ENCODE measurements around the gene KCNS3.

KCNS3 gene

GRCh38 chr2:17851731-17852585, 26.5 kb upstream of the KCNS3 start:
- Histone ChIP-seq H3K27me3 (ENCODE audit: control insufficient read depth, insufficient read depth, low read length) (no peaks in the 10 kb centered on the region), H3K9ac (ENCODE audit: low read length) (no peak overlapping the region), H3K36me3 (ENCODE audit: control insufficient read depth, low read depth, low read length) (no peaks in the 10 kb centered on the region), H3K9me3 (ENCODE audit: control insufficient read depth, low read depth, low read length) (no peaks in the 10 kb centered on the region), H3K27ac (ENCODE audit: low read length) (no peak overlapping the region), H3K4me1 (ENCODE audit: control insufficient read depth, low read depth, low read length) (no peaks in the 10 kb centered on the region), H3K4me3 (ENCODE audit: low read length) (no peak overlapping the region)

GRCh38 chr2:17853799-17854198, 24.7 kb upstream of the KCNS3 start:
- H3K4me1 ChIP-seq (ENCODE audit: control insufficient read depth, low read depth, low read length) = no peaks in the 10 kb centered on the region
- H3K4me3 ChIP-seq (ENCODE audit: low read length) = no peak overlapping the region
- H3K27me3 ChIP-seq (ENCODE audit: control insufficient read depth, insufficient read depth, low read length) = no peaks in the 10 kb centered on the region
- H3K36me3 ChIP-seq (ENCODE audit: control insufficient read depth, low read depth, low read length) = no peaks in the 10 kb centered on the region
- H3K9me3 ChIP-seq (ENCODE audit: control insufficient read depth, low read depth, low read length) = no peaks in the 10 kb centered on the region
- H3K27ac ChIP-seq (ENCODE audit: low read length) = no peak overlapping the region
- H3K9ac ChIP-seq (ENCODE audit: low read length) = no peak overlapping the region

GRCh38 chr2:17857021-17857420, 21.4 kb upstream of the KCNS3 start:
- H3K9ac ChIP-seq (ENCODE audit: low read length) = no peak overlapping the region
- no peak overlapping the region for H3K4me3 ChIP-seq (ENCODE audit: low read length)
- H3K27ac ChIP-seq (ENCODE audit: low read length) = no peak overlapping the region
- H3K4me1 ChIP-seq (ENCODE audit: control insufficient read depth, low read depth, low read length) = no peaks in the 10 kb centered on the region
- H3K27me3 ChIP-seq (ENCODE audit: control insufficient read depth, insufficient read depth, low read length) = no peaks in the 10 kb centered on the region
- H3K9me3 ChIP-seq (ENCODE audit: control insufficient read depth, low read depth, low read length) = no peaks in the 10 kb centered on the region
- H3K36me3 ChIP-seq (ENCODE audit: control insufficient read depth, low read depth, low read length) = no peaks in the 10 kb centered on the region

- Histone ChIP-seq H3K36me3 (ENCODE audit: control insufficient read depth, low read depth, low read length) (no peaks in the 10 kb centered on the region), H3K9me3 (ENCODE audit: control insufficient read depth, low read depth, low read length) (no peaks in the 10 kb centered on the region), H3K9ac (ENCODE audit: low read length) (no peak overlapping the region), H3K4me3 (ENCODE audit: low read length) (no peak overlapping the region), H3K27me3 (ENCODE audit: control insufficient read depth, insufficient read depth, low read length) (no peaks in the 10 kb centered on the region), H3K27ac (ENCODE audit: low read length) (no peak overlapping the region), H3K4me1 (ENCODE audit: control insufficient read depth, low read depth, low read length) (no peaks in the 10 kb centered on the region)
These were observed 20.4 kb upstream of the KCNS3 start for GRCh38 chr2:17858064-17858463.

- H3K36me3 ChIP-seq (ENCODE audit: control insufficient read depth, low read depth, low read length) = no peaks in the 10 kb centered on the region
- no peak overlapping the region for H3K27ac ChIP-seq (ENCODE audit: low read length)
- H3K4me1 ChIP-seq (ENCODE audit: control insufficient read depth, low read depth, low read length) = no peaks in the 10 kb centered on the region
- no peaks in the 10 kb centered on the region for H3K9me3 ChIP-seq (ENCODE audit: control insufficient read depth, low read depth, low read length)
- no peaks in the 10 kb centered on the region for H3K27me3 ChIP-seq (ENCODE audit: control insufficient read depth, insufficient read depth, low read length)
- H3K9ac ChIP-seq (ENCODE audit: low read length) = no peak overlapping the region
- no peak overlapping the region for H3K4me3 ChIP-seq (ENCODE audit: low read length)
These were observed 14.9 kb upstream of the KCNS3 start for GRCh38 chr2:17863539-17863938.

GRCh38 chr2:17864676-17865075, 13.8 kb upstream of the KCNS3 start:
- no peaks in the 10 kb centered on the region for H3K4me1 ChIP-seq (ENCODE audit: control insufficient read depth, low read depth, low read length)
- H3K27me3 ChIP-seq (ENCODE audit: control insufficient read depth, insufficient read depth, low read length) = no peaks in the 10 kb centered on the region
- H3K4me3 ChIP-seq (ENCODE audit: low read length) = no peak overlapping the region
- no peaks in the 10 kb centered on the region for H3K9me3 ChIP-seq (ENCODE audit: control insufficient read depth, low read depth, low read length)
- no peak overlapping the region for H3K9ac ChIP-seq (ENCODE audit: low read length)
- no peaks in the 10 kb centered on the region for H3K36me3 ChIP-seq (ENCODE audit: control insufficient read depth, low read depth, low read length)
- H3K27ac ChIP-seq (ENCODE audit: low read length) = no peak overlapping the region

- Histone ChIP-seq H3K27me3 (ENCODE audit: control insufficient read depth, insufficient read depth, low read length) (no peaks in the 10 kb centered on the region), H3K9me3 (ENCODE audit: control insufficient read depth, low read depth, low read length) (no peaks in the 10 kb centered on the region), H3K4me3 (ENCODE audit: low read length) (no peak overlapping the region), H3K36me3 (ENCODE audit: control insufficient read depth, low read depth, low read length) (no peaks in the 10 kb centered on the region), H3K9ac (ENCODE audit: low read length) (no peak overlapping the region), H3K4me1 (ENCODE audit: control insufficient read depth, low read depth, low read length) (no peaks in the 10 kb centered on the region), H3K27ac (ENCODE audit: low read length) (no peak overlapping the region)
These were observed 11.3 kb upstream of the KCNS3 start for GRCh38 chr2:17867133-17867532.

GRCh38 chr2:17869128-17869527, 9.3 kb upstream of the KCNS3 start:
- H3K9ac ChIP-seq (ENCODE audit: low read length) = no peak overlapping the region
- no peak overlapping the region for H3K27ac ChIP-seq (ENCODE audit: low read length)
- H3K36me3 ChIP-seq (ENCODE audit: control insufficient read depth, low read depth, low read length) = no peaks in the 10 kb centered on the region

GRCh38 chr2:17871639-17872038, 6.8 kb upstream of the KCNS3 start:
- H3K9ac ChIP-seq (ENCODE audit: low read length) = no peak overlapping the region
- no peaks in the 10 kb centered on the region for H3K9me3 ChIP-seq (ENCODE audit: control insufficient read depth, low read depth, low read length)
- no peak overlapping the region for H3K4me3 ChIP-seq (ENCODE audit: low read length)
- no peaks in the 10 kb centered on the region for H3K4me1 ChIP-seq (ENCODE audit: control insufficient read depth, low read depth, low read length)
- no peaks in the 10 kb centered on the region for H3K36me3 ChIP-seq (ENCODE audit: control insufficient read depth, low read depth, low read length)
- H3K27ac ChIP-seq (ENCODE audit: low read length) = no peak overlapping the region
- H3K27me3 ChIP-seq (ENCODE audit: control insufficient read depth, insufficient read depth, low read length) = peaks cover 11% of the 10 kb centered on the region

More at GRCh38 chr2:17869128-17869527, 9.3 kb upstream of the KCNS3 start:
- Histone ChIP-seq H3K9me3 (ENCODE audit: control insufficient read depth, low read depth, low read length) (no peaks in the 10 kb centered on the region), H3K4me1 (ENCODE audit: control insufficient read depth, low read depth, low read length) (no peaks in the 10 kb centered on the region), H3K27me3 (ENCODE audit: control insufficient read depth, insufficient read depth, low read length) (no peaks in the 10 kb centered on the region), H3K4me3 (ENCODE audit: low read length) (no peak overlapping the region)

- no peaks in the 10 kb centered on the region for H3K36me3 ChIP-seq (ENCODE audit: control insufficient read depth, low read depth, low read length)
- H3K4me3 ChIP-seq (ENCODE audit: low read length) = no peak overlapping the region
- no peaks in the 10 kb centered on the region for H3K4me1 ChIP-seq (ENCODE audit: control insufficient read depth, low read depth, low read length)
- H3K27me3 ChIP-seq (ENCODE audit: control insufficient read depth, insufficient read depth, low read length) = peaks cover 25% of the 10 kb centered on the region
- no peak overlapping the region for H3K9ac ChIP-seq (ENCODE audit: low read length)
- no peak overlapping the region for H3K27ac ChIP-seq (ENCODE audit: low read length)
- no peaks in the 10 kb centered on the region for H3K9me3 ChIP-seq (ENCODE audit: control insufficient read depth, low read depth, low read length)
These were observed 5.4 kb upstream of the KCNS3 start for GRCh38 chr2:17873021-17873420.

GRCh38 chr2:17876590-17876989, 1.9 kb upstream of the KCNS3 start:
- no peak overlapping the region for H3K9ac ChIP-seq (ENCODE audit: low read length)
- H3K36me3 ChIP-seq (ENCODE audit: control insufficient read depth, low read depth, low read length) = no peaks in the 10 kb centered on the region
- H3K27ac ChIP-seq (ENCODE audit: low read length) = no peak overlapping the region
- no peak overlapping the region for H3K4me3 ChIP-seq (ENCODE audit: low read length)
- no peaks in the 10 kb centered on the region for H3K9me3 ChIP-seq (ENCODE audit: control insufficient read depth, low read depth, low read length)
- H3K27me3 ChIP-seq (ENCODE audit: control insufficient read depth, insufficient read depth, low read length) = peaks cover 39% of the 10 kb centered on the region
- H3K4me1 ChIP-seq (ENCODE audit: control insufficient read depth, low read depth, low read length) = peaks cover 6% of the 10 kb centered on the region

GRCh38 chr2:17877811-17878280, 621 bp upstream of the KCNS3 start:
- Histone ChIP-seq H3K36me3 (ENCODE audit: control insufficient read depth, low read depth, low read length) (no peaks in the 10 kb centered on the region), H3K9me3 (ENCODE audit: control insufficient read depth, low read depth, low read length) (no peaks in the 10 kb centered on the region), H3K9ac (ENCODE audit: low read length) (no peak overlapping the region), H3K4me3 (ENCODE audit: low read length) (peak overlapping the region; percentile 53), H3K4me1 (ENCODE audit: control insufficient read depth, low read depth, low read length) (peaks cover 6% of the 10 kb centered on the region), H3K27ac (ENCODE audit: low read length) (no peak overlapping the region), H3K27me3 (ENCODE audit: control insufficient read depth, insufficient read depth, low read length) (peaks cover 39% of the 10 kb centered on the region)
